Amygdala (tissue), 56 donors: ENCODE results near the gene SIK2.
"Not testable (repeated sequence)": the region's sequence is repeated elsewhere in the genome, so short reads cannot be mapped to it uniquely, and the experiment has no call there.

Experiments
- DNase-seq, 56 donors: peaks; one replicate each; lab custom pipeline; 2025; lab: John Stamatoyannopoulos, UW

SIK2 gene

DNA sequence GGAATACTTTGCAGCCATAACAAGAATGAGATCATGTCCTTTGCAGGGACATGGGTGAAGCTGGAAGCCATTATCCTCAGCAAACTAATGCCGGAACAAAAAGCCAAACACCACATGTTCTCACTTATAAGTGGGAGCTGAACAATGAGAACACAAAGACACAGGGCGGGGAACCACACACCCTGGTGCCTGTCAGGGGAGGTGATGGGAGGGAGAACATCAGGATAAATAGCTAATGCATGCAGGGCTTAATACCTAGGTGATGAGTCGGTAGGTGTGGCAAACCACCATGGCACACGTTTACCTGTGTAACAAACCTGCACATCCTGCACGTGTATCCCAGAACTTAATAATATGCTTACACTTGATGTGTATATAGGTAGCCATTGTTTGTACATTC lies 49.1 kb downstream of the SIK2 start:
- not testable (repeated sequence) for DNase-seq

DNA sequence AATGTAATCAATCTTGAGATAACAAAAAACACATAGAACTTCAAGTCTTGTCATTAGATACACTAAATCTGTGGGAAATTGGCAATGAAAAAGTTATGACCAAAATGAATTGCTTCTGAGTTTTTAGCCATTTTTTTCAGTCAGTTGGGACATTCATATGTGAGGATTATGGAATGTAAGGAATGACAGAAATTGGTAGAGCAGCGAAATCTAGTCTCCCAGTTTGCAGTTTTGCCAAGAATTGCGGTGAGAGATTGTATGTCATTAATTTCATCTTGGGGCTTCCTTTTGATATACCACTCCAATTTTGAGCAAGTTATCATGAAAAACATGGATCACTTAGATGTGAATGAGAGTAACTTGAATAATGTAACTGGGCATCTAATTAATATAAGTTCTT lies 49.9 kb downstream of the SIK2 start:
- DNase-seq = no peak

DNA sequence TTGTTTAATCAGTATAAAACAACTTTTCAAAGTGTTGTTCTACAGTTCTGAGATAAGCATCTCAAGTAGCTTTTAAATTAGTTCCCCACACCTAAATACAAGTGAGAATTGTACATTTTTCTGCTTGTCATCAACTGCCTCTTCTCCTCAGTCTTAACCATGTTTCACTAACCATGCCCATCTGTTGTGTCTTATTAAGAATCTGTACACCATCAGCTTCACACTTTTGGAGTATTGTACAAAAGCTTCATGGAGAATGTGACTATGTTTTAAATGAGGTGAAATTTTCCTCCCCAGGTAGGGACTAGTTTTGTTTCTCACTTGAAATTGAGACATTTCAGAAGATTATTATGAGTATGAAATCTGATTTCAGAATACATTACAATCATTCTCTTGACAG lies 52.4 kb downstream of the SIK2 start:
- DNase-seq = no peak

DNA sequence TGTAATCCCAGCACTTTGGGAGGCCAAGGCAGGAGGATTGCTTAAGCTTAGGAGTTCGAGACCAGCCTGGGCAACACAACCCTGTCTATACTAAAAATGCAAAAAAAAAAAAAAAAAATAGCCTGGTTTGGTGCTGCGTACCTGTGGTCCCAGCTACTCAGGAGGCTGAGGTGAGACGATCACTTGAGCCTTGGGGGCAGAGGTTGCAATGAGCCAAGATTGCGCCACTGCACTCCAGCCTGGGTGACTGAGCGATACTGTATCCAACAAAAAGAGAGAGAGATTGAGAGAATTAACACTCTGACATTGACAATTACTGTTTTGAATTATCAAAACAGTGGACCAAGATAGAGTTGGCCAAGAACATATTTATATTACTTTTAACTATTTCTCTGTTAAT lies 53.7 kb downstream of the SIK2 start:
- no peak for DNase-seq

DNA sequence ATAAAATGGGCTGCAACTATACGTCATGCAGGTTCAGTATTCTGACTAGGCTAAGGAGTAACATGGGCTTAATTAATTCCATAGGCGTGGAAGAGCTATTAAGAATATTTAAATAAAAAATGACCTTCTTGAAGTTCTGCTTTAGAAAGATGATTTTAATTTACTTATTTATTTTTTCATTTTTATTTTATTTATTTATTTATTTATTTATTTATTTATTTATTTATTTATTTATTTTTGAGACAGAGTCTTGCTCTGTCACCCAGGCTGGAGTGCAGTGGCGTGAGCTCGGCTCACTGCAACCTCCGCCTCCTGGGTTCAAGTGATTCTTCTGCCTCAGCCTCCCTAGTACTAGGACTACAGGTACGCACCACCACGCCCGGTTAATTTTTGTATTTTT lies 55.7 kb downstream of the SIK2 start:
- DNase-seq = not testable (repeated sequence)

DNA sequence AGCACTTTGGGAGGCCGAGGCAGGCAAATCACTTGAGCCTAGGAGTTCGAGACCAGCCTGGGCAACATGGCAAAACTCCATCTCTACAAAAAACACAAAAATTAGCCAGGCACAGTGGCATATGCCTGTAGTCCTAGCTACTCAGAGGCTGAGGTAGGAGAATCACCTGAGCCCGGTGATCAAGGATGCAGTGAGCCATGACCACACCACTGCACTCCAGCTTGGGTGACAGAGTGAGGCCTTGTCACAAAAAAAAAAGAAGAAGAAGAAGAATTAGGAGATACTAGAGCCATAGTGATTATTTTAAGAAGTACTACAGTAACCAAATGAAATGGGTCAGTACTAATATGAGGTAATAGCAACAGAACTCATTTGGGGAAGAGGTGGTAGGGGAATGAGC lies 56.2 kb downstream of the SIK2 start:
- DNase-seq = not testable (repeated sequence)

DNA sequence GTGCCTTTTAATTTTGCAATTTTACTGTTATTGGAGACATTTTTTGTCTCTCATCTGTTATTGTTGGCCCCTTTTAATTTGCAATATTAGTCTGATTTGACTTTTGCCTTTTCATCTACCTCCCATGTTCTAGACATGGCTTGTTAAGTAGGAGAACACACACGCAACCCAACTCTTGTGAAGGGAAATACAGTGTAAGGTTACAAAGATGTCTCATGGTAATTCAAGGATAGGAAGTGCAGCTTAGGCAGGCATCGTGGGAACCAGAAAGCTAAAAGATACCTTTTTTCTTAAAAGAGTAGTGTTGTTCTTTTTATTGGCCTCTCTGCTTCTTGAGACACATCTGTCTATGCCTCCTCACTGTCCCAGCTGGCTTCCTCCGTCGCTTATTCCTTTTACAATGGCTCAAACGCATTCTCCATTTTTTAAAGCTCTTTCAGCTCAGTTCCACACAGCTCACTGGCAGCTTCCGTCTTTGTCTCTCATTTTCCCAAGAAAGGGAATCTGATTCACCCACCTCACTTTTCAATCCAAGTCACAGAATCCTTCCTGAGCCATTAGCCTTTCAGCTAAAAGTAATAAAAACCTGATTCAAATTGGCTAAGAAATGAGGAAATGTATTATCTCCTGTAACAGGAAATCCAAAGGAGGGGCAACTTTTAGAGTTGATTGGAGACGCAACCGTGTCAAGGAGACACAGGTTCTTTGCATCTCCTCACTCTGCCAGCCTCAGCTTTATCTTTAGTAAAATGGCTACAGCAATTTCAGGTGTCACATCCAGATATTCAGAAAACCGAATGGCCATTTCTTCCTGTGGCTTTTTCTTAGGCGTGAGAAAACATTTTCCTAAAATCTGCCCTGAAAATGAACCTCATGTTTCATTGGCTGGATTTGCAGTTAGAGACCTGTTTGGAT lies 57.2 kb downstream of the SIK2 start:
- no peak for DNase-seq

DNA sequence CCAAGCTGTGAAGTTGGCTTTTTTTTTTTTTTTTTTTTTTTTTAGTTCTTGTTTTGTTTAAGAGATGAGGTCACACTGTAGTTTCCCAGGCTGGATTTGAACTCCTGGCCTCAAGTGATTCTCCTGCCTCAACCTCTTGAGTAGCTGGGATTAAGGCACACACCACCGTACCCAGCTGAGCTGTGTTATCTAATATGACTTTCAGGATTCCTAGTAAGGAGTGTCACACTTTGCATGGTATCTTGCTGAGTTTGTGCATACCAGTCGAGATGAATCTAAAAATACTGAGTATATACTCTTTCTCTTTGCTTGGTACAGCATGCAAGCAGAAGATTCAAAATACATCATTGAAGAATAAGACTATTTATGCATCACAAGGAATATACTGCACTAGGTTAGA lies 58.6 kb downstream of the SIK2 start:
- no peak for DNase-seq

DNA sequence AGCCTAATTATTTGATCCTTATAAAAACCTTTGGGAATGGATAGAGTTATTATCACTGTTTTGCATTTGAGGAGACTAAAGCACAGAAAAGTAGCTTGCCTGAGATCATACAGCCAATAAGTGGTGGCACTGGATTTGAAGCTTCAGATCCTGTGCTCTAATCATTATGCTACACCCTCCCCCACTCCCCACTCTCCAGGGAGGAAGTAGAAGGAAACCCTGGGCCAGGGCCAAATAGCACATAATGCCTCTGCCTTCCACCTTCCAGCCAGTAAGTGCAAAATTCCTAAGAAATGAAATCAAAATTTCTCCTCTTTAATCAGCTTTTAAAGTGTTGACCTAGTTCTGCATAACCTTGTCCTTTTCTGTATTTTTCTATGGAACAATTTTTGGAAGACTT lies 61.6 kb downstream of the SIK2 start:
- peak in 4 of 56 donors; percentile 3 to 39 (median 15) for DNase-seq

DNA sequence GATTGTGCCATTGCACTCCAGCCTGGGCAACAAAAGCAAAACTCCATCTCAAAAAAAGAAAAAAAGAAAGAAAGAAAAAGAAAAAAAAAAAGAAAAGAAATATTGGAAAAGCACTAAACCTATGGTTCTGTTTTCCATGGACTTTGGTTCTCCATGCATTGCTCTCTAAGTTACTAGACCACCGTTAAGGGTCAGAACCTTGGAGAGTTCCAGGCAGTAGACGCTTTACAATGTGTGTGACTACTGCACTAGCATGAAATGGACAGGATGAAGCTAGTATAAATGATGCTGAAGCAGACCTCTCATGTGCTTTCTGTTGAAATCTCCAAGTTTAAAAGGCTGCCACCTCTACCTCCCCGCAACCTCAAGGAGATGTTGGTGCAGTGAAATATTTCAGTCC lies 63.5 kb downstream of the SIK2 start:
- DNase-seq = no peak

DNA sequence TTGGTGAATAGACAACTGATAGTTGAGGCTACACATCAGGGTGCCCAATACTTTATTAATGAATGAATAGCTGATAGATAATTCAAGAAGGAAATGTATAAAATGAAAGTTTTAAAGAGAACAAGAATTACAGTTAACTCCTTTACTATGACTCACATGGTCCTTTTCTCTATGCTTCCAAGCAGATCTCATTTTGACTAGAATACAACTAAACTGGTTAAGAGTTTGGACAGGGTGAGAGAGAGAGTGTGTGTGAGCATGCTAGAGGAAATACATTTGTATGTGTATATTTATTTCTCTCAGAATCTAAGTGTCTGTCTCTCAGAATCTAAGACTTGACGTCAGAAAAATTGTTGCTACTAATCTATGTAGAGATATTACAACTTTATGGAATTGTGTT lies 66.7 kb downstream of the SIK2 start:
- no peak for DNase-seq

DNA sequence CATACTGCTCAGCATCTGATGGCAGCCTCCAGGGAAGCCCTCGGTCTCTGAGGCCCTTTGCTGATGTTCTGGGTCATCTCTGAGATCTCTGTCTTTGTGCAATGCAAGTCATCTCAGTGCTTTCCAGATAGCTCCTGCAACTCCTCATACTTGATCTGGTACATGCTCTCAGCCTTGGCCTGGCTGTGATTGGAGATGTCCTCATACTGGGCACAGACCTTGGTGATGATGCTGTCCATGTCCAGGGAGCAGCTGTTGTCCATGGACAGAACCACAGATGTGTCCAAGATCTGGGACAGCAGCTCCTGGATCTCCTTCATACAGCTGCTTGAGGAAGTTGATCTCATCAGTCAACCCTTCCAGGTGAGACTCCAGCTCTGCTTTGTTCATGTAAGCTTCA lies 69.1 kb downstream of the SIK2 start:
- DNase-seq = no peak

DNA sequence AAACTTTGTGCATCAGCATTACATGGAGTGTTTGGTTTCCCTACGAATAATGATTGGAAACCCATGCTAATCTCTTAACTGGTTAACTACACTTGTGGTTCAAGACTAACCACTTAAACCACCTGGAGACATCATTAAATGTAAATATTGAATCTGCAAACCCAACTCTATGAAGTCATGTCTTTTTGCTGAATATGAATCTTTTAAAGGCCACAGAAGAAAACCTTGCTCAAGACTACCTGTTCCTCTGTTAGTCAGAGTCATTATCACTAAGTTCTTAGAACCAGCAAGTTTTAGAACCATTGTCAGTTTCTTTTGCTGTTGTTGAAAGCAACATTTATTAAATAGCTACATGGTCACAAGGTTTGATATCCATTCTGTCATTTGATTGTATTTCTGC lies 70.7 kb downstream of the SIK2 start:
- no peak for DNase-seq

DNA sequence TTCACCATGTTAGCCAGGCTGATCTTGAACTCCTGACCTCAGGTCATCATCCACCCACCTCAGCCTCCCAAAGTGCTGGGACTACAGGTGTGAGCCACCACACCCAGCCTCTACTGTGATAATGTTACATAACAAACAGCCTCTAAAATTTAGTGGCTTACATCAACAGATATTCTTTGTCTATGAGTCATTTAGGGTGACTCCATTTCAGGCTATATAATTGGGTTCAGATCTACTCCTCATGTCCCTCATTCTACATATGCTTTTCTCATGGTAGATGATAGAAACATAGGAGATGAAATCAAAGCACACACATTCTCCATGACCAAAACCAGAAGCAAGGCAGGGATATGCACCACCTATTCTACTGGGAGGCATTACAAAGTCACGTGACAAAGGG lies 72.7 kb downstream of the SIK2 start:
- no peak for DNase-seq

DNA sequence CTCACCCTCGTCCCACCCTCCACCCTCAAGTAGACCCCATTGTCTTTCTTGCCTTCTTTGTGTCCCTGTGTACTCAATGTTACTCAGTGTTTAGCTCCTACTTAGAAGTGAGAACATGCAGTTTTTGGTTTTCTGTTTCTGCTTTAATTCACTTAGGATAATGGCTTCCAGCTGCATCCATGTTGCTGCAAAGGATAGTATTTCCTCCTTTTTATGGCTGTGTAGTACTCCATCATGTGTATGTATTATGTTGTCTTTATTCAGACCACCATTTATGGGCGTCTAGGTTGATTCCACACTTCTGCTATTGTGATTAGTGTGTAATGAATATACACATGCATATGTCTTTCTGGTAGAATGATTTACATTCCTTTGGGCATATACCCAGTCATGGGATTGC lies 73.6 kb downstream of the SIK2 start:
- no peak for DNase-seq

DNA sequence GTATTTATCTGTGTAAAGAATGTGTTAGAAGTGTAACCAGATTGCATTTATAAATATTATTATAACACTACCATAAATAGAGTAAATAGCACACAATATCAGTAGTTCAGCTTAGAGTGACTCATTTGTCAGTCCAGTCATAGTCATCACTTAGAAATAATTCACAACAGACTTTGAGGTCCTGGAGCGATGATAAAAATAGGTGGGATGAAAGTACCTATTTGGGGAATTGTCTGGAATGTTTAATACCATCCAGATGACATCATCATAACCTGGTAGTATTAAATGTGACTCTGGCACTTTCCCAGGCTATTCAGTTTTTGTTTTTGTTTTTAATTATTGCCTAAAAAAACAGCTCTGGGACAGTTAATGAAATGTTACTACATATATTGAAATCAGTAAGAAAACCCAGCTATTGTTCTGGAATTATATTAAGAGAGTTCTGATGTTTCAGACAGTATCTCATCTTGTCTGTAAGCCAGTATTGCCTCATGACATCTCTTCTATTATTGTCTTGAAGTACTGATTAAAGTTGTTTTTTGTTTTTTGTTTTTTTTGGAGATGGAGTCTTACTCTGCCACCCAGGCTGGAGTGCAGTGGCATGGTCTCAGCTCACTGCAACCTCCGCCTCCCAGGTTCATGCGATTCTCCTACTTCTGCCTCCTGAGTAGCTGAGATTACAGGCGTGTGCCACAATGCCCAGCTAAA lies 74.8 kb downstream of the SIK2 start:
- no peak for DNase-seq

DNA sequence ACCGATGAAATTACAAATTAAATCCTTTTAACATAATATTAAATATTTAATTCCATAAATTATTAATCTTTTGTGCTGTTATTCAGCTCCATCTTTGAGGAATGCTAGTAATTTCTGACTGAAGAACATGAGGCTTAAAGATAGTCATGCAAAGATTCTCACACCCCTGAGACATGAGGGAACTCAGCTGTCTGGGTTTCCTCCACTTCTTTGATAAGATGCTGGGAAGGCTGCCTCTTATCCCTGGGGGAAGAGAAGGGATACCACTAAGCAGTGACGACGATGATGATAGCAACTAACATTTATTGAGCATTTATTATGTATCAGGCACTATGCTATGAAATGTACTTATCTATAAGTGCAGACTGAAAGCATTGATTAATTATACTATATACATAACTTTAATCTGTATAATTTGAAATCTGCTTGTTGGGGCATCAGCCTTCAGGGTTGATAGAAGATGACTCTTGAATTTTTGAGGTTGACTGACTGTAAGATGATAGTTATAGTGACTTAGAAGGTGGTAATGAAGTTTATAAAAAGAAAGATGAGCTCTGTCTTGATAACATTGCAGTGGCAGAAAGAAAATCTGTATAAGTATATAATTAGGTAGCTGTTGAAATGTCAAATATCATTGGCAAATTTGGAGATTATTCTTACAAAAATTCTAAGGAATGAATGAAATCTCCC lies 78.4 kb downstream of the SIK2 start:
- no peak for DNase-seq

DNA sequence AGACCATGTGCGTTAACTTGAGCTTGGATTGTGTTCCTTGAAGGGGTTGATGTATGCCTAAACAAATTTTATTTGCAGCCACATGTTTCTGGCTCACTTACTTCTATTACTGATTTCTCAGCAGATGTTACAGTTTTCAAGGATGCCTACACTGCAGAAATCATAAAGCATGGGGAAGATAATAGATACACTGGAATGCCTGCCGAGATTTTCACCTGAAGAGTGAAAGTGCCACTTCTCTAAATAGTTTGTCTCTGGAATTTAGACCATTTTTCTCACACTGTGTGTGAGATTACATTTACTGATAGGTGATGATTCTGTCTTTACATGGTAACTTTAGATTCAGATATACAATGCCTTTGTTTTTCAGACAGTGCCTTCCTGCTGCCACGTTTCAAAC lies 81.6 kb downstream of the SIK2 start:
- no peak for DNase-seq

DNA sequence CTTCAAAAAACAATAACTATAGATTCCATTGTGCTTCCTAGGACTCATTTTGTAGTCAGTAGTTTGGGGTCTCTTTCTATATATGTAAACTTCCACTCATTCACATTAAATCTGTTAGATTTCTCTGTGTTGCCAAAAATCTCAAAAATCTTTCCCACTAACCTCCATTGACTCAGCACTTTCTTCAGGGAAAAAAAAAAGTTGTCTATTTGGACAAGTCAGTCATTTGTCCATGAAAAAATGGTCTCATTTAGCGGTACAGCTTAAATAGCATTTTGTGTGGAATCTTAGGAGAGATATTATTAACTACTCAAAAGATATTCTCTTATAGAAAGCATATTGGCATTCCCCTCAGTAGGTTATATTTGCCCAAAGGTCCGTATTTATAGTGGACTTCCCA lies 82.0 kb downstream of the SIK2 start:
- DNase-seq = no peak

DNA sequence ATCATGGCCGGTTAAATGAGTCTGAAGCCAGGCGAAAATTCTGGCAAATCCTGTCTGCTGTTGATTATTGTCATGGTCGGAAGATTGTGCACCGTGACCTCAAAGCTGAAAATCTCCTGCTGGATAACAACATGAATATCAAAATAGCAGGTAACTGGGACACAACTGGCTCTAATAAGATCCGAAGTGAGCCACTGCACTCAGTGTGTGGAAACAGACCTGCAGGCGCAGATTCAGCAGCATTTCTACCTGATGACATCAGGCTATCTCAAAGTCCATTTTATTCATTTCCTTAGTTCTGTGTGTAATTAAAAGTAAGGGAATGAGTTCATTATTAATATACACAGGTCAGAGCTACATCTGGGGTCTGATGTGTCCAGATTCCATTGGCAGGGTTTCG lies 85.8 kb downstream of the SIK2 start:
- DNase-seq = no peak

DNA sequence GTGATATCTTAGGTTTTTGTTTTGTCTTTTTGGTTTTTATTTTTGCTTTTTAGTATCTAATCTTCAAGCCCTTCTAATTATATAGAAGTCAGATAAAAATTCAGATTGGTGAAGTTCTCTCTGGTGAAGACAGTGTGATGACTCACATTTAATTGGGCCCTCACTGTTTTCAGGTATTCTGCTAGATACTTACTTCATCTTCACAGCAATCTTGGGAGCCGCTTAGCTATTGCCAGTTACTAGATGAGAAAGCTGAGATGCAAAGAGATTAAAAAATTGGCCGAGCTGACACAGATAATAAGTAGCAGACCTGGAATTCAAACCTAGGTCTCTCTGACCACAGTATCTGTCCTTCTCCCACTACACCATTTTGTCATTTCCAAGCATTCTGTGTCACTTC lies 88.9 kb downstream of the SIK2 start:
- no peak for DNase-seq

DNA sequence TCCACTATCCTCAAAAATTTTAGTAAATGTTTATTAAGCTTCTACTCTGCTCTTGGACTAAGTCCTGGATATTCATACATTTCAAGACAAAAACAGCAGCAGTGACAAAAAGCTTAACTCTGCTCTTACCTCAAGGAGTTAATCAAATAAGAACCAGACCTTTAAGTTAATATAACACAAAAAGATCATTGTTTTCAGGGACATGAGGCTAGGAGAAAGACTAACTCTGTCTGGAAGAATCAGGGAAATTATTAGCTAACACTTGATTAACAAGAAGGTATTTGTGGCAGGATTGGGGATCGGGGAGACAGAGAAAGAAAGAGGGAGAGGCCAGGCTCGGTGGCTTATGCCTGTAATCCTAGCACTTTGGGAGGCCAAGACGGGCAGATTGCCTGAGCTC lies 89.5 kb downstream of the SIK2 start:
- DNase-seq = no peak
